HCT116 (cell line): ENCODE measurements around the gene SERTAD4. TPM values are rescaled to one million over a fixed set of nuclear protein-coding genes. Genes with fewer than 3 reads are reported as not detected.

Experiments
- ATAC-seq: fragments of 200-7000 bp; cut with Tn5 transposase; 2 replicates; pipeline ENCODE4 v1.9.1; 2020; ENCODE audit warnings: mild to moderate bottlenecking, moderate library complexity
- BruUV-seq: library from RNA; stranded (reverse); fragments of 400-500 nt; replicated peaks from 2 replicates; lab custom pipeline; 2021; lab: Mats Ljungman, UMichigan
- CTCF ChIA-PET: fragments of 300-600 bp; sonication (Branson Sonifier 250); formaldehyde crosslinking; loops from one replicate; lab custom pipeline; 2021; ENCODE audit warnings: antibody characterized with exemption; lab: Charles Lee
- POLR2A ChIA-PET: fragments of 300-600, 350-600 bp; sonication (Branson Sonifier 250); formaldehyde crosslinking; loops from one replicate; lab custom pipeline; 2021; ENCODE audit warnings: antibody characterized with exemption; lab: Charles Lee
- RAD21 ChIA-PET, 2 experiments: fragments of 300-600 bp; sonication (Branson Sonifier 250); formaldehyde crosslinking; loops; one replicate each; lab custom pipeline; 2023; ENCODE audit warnings: low total read pairs in 2 of 2; ENCODE audit not compliant: uncharacterized antibody in 2 of 2, unreplicated experiment in 2 of 2, low non-redundant PET in 1 of 2; lab: Charles Lee
- DNase-seq: peaks from one replicate; pipeline ENCODE4 v3.0.0-alpha.2; 2010; ENCODE audit warnings: low read depth, low spot score
- H2AFZ ChIP-seq: fragments of 200-600 bp; shearing (Covaris generic), sonication (generic); 2 replicates; pipeline ENCODE4 v1.6.1; 2017; ENCODE audit warnings: low read depth, mixed run types, mixed read lengths, antibody characterized with exemption, low read length; ENCODE audit not compliant: poor library complexity, severe bottlenecking
- H3K27ac ChIP-seq: 2 replicates; pipeline ENCODE4 v1.5.1; 2012; ENCODE audit warnings: low read depth, low read length
- H3K27me3 ChIP-seq: fragments of 200-600 bp; sonication (generic); 2 replicates; pipeline ENCODE4 v1.6.1; 2016; ENCODE audit warnings: mixed run types, low read length, mixed read lengths; ENCODE audit not compliant: insufficient read depth
- H3K36me3 ChIP-seq, 2 experiments: fragments of 200-500 bp in 1 of 2; fragments of 200-600 bp in 1 of 2; sonication (Bioruptor generic) in 1 of 2; sonication (generic) in 1 of 2; 2 replicates each; pipeline versions ENCODE4 v1.5.1 to v1.6.1; 2014 to 2016; ENCODE audit warnings: low read length in 2 of 2, inconsistent platforms in 1 of 2, mixed read lengths in 1 of 2, mixed run types in 1 of 2; ENCODE audit not compliant: insufficient read depth in 2 of 2, control insufficient read depth in 1 of 2
- H3K4me1 ChIP-seq, 2 experiments: fragments of 200-600 bp in 1 of 2; sonication (generic) in 1 of 2; 2 replicates each; pipeline versions ENCODE4 v1.5.1 to v1.6.1; 2012 to 2017; ENCODE audit warnings: low read length in 2 of 2, inconsistent platforms in 1 of 2, mild to moderate bottlenecking in 1 of 2, mixed read lengths in 1 of 2, mixed run types in 1 of 2, moderate library complexity in 1 of 2; ENCODE audit not compliant: insufficient read depth in 2 of 2, control insufficient read depth in 1 of 2
- H3K4me2 ChIP-seq: fragments of 200-600 bp; sonication (generic); 2 replicates; pipeline ENCODE4 v1.6.1; 2017; ENCODE audit warnings: mixed run types, low read length, mixed read lengths
- H3K4me3 ChIP-seq, 2 experiments: fragments of 200-600 bp in 1 of 2; sonication (generic) in 1 of 2; replicated peaks in 1 of 2; 2 replicates each; pipeline ENCODE4 v1.5.1; 2011 to 2016; ENCODE audit warnings: low read length in 2 of 2, control low read depth in 1 of 2, low read depth in 1 of 2, mild to moderate bottlenecking in 1 of 2, mixed read lengths in 1 of 2, mixed run types in 1 of 2
- H3K79me2 ChIP-seq: fragments of 200-600 bp; sonication (generic); 2 replicates; pipeline ENCODE4 v1.6.1; 2017; ENCODE audit warnings: mild to moderate bottlenecking, mixed run types, low read length, moderate library complexity, mixed read lengths; ENCODE audit not compliant: insufficient read depth
- H3K9ac ChIP-seq: fragments of 200-600 bp; sonication (generic); 2 replicates; pipeline ENCODE4 v1.6.1; 2016; ENCODE audit warnings: low read length, mixed read lengths
- H3K9me2 ChIP-seq: fragments of 200-600 bp; sonication (generic), shearing (Covaris generic); 2 replicates; pipeline ENCODE4 v1.6.1; 2017; ENCODE audit warnings: mixed run types, mild to moderate bottlenecking, moderate library complexity; ENCODE audit not compliant: insufficient read depth
- H3K9me3 ChIP-seq, 2 experiments: fragments of 200-500 bp in 1 of 2; fragments of 200-600 bp in 1 of 2; sonication (Bioruptor generic) in 1 of 2; sonication (generic) in 1 of 2; 2 replicates each; pipeline ENCODE4 v1.6.1; 2014 to 2017; ENCODE audit warnings: low read length in 2 of 2, mixed read lengths in 2 of 2, inconsistent platforms in 1 of 2, low read depth in 1 of 2, mild to moderate bottlenecking in 1 of 2, mixed run types in 1 of 2, moderate library complexity in 1 of 2; ENCODE audit not compliant: control insufficient read depth in 1 of 2, insufficient read depth in 1 of 2
- H4K20me1 ChIP-seq: fragments of 200-600 bp; sonication (generic), shearing (Covaris generic); 2 replicates; pipeline ENCODE4 v1.6.1; 2017; ENCODE audit warnings: mixed run types, mild to moderate bottlenecking, moderate library complexity; ENCODE audit not compliant: insufficient read depth
- CTCF ChIP-seq, 3 experiments: fragments of 200-600 bp in 1 of 3; sonication (generic) in 1 of 3; IDR thresholded peaks in 2 of 3; conservative IDR thresholded peaks in 1 of 3; 2 replicates each; pipeline ENCODE4 v1.5.1; 2012 to 2017; ENCODE audit warnings: low read depth in 2 of 3, low read length in 2 of 3, antibody characterized with exemption in 1 of 3, borderline replicate concordance in 1 of 3, control low read depth in 1 of 3, mild to moderate bottlenecking in 1 of 3, mixed read lengths in 1 of 3, mixed run types in 1 of 3, moderate library complexity in 1 of 3; ENCODE audit not compliant: insufficient read depth in 1 of 3
- EGR1 ChIP-seq: IDR thresholded peaks from 2 replicates; pipeline ENCODE4 v1.6.1; 2012; ENCODE audit warnings: low read depth
- ELF1 ChIP-seq: IDR thresholded peaks from 2 replicates; pipeline ENCODE4 v1.6.1; 2012; ENCODE audit warnings: low read depth, borderline replicate concordance
- JUND ChIP-seq: IDR thresholded peaks from 2 replicates; pipeline ENCODE4 v1.6.1; 2012
- POLR2A ChIP-seq: IDR thresholded peaks from 2 replicates; pipeline ENCODE4 v1.7.0; 2011; ENCODE audit warnings: borderline replicate concordance; ENCODE audit not compliant: insufficient read depth, insufficient read length; ENCODE audit errors: extremely low read depth
- RAD21 ChIP-seq: IDR thresholded peaks from 2 replicates; pipeline ENCODE4 v1.6.1; 2012; ENCODE audit warnings: low read depth, mild to moderate bottlenecking
- SIN3A ChIP-seq: IDR thresholded peaks from 2 replicates; pipeline ENCODE4 v1.6.1; 2012; ENCODE audit warnings: low read depth
- SP1 ChIP-seq: IDR thresholded peaks from 2 replicates; pipeline ENCODE4 v1.6.1; 2012; ENCODE audit warnings: low read depth
- TCF7L2 ChIP-seq: IDR thresholded peaks from 2 replicates; pipeline ENCODE4 v1.7.0; 2011; ENCODE audit warnings: borderline replicate concordance, inconsistent platforms; ENCODE audit not compliant: insufficient read depth, insufficient read length; ENCODE audit errors: extremely low read depth
- YY1 ChIP-seq: IDR thresholded peaks from 2 replicates; pipeline ENCODE4 v1.6.1; 2011; ENCODE audit warnings: low read length, low read depth, moderate library complexity, mild to moderate bottlenecking; ENCODE audit not compliant: insufficient replicate concordance; ENCODE audit errors: extremely low read depth
- ZNF274 ChIP-seq: fragments of 200-500 bp; sonication (Bioruptor generic); IDR thresholded peaks from 2 replicates; pipeline ENCODE4 v1.6.1; 2014; ENCODE audit warnings: mild to moderate bottlenecking, low read depth, low read length, inconsistent platforms
- intact Hi-C: fragments of 100-400 bp; cut with micrococcal nuclease; formaldehyde crosslinking; loops from 2 replicates; pipeline ENCODE4 v1.10.0; 2022
- total RNA-seq: library from RNA; stranded (reverse); gene quantifications from one replicate; pipeline ENCODE4 v1.2.1, GENCODE V29; 2021; ENCODE audit not compliant: unreplicated experiment
- TF ChIP-seq, protein P1 (sequence below): IDR thresholded peaks from 2 replicates; pipeline ENCODE4 v1.6.1; 2012
- TF ChIP-seq, protein P2 (sequence below): IDR thresholded peaks from 2 replicates; pipeline ENCODE4 v1.6.1; 2012; ENCODE audit warnings: low read depth

SERTAD4 gene
- total RNA-seq, 1 experiment from 2014 or later = 0.07 TPM

DNA sequence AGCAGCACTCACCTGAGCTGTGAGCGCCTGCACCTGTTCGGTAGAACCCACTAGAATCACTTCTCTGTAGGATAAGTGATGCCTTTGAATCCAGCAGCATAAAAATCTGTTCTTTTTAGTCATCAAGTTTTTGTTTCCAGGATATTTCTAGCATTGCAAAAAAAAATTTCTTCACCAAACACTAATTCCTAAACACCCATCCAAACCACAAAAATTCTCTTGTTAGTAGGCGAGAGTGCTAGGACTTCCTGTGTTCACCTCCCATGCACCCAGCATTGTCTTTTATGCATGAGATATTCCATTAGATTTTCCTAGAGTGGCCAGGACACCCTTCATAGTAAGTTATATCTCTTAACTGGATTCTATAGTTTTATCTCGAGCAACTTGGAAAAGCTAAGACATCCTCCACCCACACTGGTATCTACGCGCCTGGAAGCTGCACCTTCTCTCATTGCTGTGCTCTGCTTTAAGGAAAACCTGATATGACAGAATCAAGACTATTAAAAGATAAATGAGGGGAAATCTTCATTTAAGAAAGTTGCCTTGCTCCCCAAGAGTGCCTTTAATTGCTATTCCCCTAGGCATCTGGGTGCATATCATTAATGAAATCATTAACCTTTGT lies 12.3 kb downstream of the SERTAD4 start:
- TF ChIP-seq JUND = no peak
- no peak for TF ChIP-seq SIN3A
- no peak for TF ChIP-seq YY1
- TF ChIP-seq ELF1 = no peak
- no peak for TF ChIP-seq POLR2A
- TF ChIP-seq RAD21 = no peak
- Histone ChIP-seq H3K79me2 (no peaks in the 10 kb centered on the region), H4K20me1 (no peaks in the 10 kb centered on the region), H3K4me3 (no peak overlapping the region), H3K4me1 (no peaks in the 10 kb centered on the region; a peak in 1 of 4 replicates), H3K36me3 (no peaks in the 10 kb centered on the region), H3K9ac (no peak overlapping the region), H3K27ac (no peak overlapping the region), H2AFZ (no peak overlapping the region), H3K9me3 (no peaks in the 10 kb centered on the region), H3K9me2 (no peaks in the 10 kb centered on the region), H3K4me2 (no peak overlapping the region), H3K27me3 (peaks cover 54% of the 10 kb centered on the region)
- ChIA-PET CTCF (interaction anchor here (1.1 kb wide), 1 partner anchor 129 kb away, joined by 3 read pairs; no protein-coding TSS in a partner anchor), POLR2A (no interaction called here), RAD21 (no interaction called here)
- no TSS peak for BruUV-seq
- DNase-seq = no peak
- intact Hi-C loops = loop anchor here (10.0 kb wide), 1 partner anchor 380 kb away; no protein-coding TSS in a partner anchor
- ATAC-seq = no peak

DNA sequence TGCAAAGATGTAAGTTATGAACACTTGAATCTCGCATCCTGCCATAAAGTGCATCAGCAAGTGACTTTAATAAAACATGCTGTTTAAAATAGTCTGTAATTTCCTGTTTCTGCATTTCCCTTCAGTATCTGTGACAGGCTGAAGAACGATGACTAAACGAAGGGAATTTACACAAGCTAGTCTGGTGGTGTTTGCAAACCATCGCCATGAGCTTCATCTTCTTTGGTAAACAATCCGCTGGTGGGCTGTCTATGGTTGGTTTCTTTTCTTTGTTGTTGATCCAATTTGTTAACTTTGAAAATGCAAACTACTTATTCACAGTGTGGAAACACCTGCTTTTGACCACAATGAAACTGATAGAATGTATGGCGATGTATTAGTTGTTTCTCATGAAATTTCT lies 13.9 kb downstream of the SERTAD4 start:
- H4K20me1 ChIP-seq = no peaks in the 10 kb centered on the region
- no peak for DNase-seq
- H3K9me3 ChIP-seq = no peaks in the 10 kb centered on the region
- no peaks in the 10 kb centered on the region for H3K36me3 ChIP-seq
- H3K9ac ChIP-seq = no peak overlapping the region
- H3K79me2 ChIP-seq = no peaks in the 10 kb centered on the region
- no peak overlapping the region for H2AFZ ChIP-seq
- RAD21 ChIA-PET = interaction anchor here in 1 of 2 experiments (1.0 kb wide), 1 partner anchor 13 kb away, joined by 4 read pairs; no protein-coding TSS in a partner anchor
- H3K27me3 ChIP-seq = peaks cover 54% of the 10 kb centered on the region
- ATAC-seq = no peak
- no TSS peak for BruUV-seq
- H3K4me1 ChIP-seq = peaks cover 6 to 13% of the 10 kb centered on the region in 2 experiments; a peak in 3 of 4 replicates
- CTCF ChIA-PET = no interaction called here
- POLR2A ChIA-PET = interaction anchor here (1.7 kb wide), 1 partner anchor 127 kb away, joined by 3 read pairs; no protein-coding TSS in a partner anchor
- no peak overlapping the region for H3K4me2 ChIP-seq
- H3K9me2 ChIP-seq = no peaks in the 10 kb centered on the region
- H3K4me3 ChIP-seq = no peak overlapping the region
- H3K27ac ChIP-seq = no peak overlapping the region
- intact Hi-C loops = loop anchor here (10.0 kb wide), 1 partner anchor 382 kb away; no protein-coding TSS in a partner anchor
- TF ChIP-seq TCF7L2 (no peak), CTCF (IDR thresholded peaks at IDR 0.05 in 2 of 3, conservative IDR thresholded peaks at IDR 0.05 in 1 of 3; ENCODE audit: borderline replicate concordance in 1 of 3, insufficient read depth in 1 of 3, low read depth in 2 of 3, low read length in 2 of 3) (no peak), SP1 (no peak), POLR2A (no peak), ELF1 (no peak), YY1 (no peak), RAD21 (no peak), ZNF274 (no peak), EGR1 (no peak)
- TF ChIP-seq, protein P1, sequence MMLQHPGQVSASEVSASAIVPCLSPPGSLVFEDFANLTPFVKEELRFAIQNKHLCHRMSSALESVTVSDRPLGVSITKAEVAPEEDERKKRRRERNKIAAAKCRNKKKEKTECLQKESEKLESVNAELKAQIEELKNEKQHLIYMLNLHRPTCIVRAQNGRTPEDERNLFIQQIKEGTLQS = no peak
- TF ChIP-seq, protein P2, sequence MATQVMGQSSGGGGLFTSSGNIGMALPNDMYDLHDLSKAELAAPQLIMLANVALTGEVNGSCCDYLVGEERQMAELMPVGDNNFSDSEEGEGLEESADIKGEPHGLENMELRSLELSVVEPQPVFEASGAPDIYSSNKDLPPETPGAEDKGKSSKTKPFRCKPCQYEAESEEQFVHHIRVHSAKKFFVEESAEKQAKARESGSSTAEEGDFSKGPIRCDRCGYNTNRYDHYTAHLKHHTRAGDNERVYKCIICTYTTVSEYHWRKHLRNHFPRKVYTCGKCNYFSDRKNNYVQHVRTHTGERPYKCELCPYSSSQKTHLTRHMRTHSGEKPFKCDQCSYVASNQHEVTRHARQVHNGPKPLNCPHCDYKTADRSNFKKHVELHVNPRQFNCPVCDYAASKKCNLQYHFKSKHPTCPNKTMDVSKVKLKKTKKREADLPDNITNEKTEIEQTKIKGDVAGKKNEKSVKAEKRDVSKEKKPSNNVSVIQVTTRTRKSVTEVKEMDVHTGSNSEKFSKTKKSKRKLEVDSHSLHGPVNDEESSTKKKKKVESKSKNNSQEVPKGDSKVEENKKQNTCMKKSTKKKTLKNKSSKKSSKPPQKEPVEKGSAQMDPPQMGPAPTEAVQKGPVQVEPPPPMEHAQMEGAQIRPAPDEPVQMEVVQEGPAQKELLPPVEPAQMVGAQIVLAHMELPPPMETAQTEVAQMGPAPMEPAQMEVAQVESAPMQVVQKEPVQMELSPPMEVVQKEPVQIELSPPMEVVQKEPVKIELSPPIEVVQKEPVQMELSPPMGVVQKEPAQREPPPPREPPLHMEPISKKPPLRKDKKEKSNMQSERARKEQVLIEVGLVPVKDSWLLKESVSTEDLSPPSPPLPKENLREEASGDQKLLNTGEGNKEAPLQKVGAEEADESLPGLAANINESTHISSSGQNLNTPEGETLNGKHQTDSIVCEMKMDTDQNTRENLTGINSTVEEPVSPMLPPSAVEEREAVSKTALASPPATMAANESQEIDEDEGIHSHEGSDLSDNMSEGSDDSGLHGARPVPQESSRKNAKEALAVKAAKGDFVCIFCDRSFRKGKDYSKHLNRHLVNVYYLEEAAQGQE = no peak
